H1 (cell line): Measurements from ENCODE around the gene WNT5A. TPM values are rescaled to one million over a fixed set of nuclear protein-coding genes. Genes with fewer than 3 reads are reported as not detected.

Experiments used
- ATF2 ChIP-seq: IDR thresholded peaks from 2 replicates; pipeline ENCODE4 v1.6.1; 2012; ENCODE audit warnings: low read length, inconsistent platforms
- BACH1 ChIP-seq: IDR thresholded peaks from 2 replicates; pipeline ENCODE4 v1.6.1; 2012; ENCODE audit warnings: low read length, improper control_type of control experiment
- CEBPB ChIP-seq: IDR thresholded peaks from 2 replicates; pipeline ENCODE4 v1.6.1; 2012; ENCODE audit warnings: low read depth, low read length
- CHD1 ChIP-seq: IDR thresholded peaks from 2 replicates; pipeline ENCODE4 v1.6.1; 2012; ENCODE audit warnings: low read depth, low read length, improper control_type of control experiment
- CHD2 ChIP-seq: IDR thresholded peaks from 2 replicates; pipeline ENCODE4 v1.6.1; 2012; ENCODE audit warnings: low read length, improper control_type of control experiment
- CREB1 ChIP-seq: IDR thresholded peaks from 2 replicates; pipeline ENCODE4 v1.6.1; 2012; ENCODE audit warnings: inconsistent platforms
- CTCF ChIP-seq, 3 experiments: IDR thresholded peaks; 1 replicate in 2 of 3; 2 replicates in 1 of 3; pipeline versions ENCODE4 v1.5.1 to v1.6.1; 2011; ENCODE audit warnings: low read length in 3 of 3, mild to moderate bottlenecking in 3 of 3, inconsistent platforms in 2 of 3, low read depth in 1 of 3, moderate library complexity in 1 of 3; ENCODE audit not compliant: insufficient read depth in 1 of 3; ENCODE audit errors: control extremely low read depth in 1 of 3
- EGR1 ChIP-seq: IDR thresholded peaks from 2 replicates; pipeline ENCODE4 v1.6.1; 2011; ENCODE audit warnings: low read depth, low read length, borderline replicate concordance
- GABPA ChIP-seq: IDR thresholded peaks from 2 replicates; pipeline ENCODE4 v1.6.1; 2011; ENCODE audit warnings: mild to moderate bottlenecking, low read length, moderate library complexity, borderline replicate concordance; ENCODE audit not compliant: insufficient read depth
- JUND ChIP-seq: IDR thresholded peaks from 2 replicates; pipeline ENCODE4 v1.6.1; 2011; ENCODE audit warnings: mild to moderate bottlenecking, improper control_type of control experiment, low read length
- KDM1A ChIP-seq: fragments of 200-600, 300-600 bp; sonication (generic); IDR thresholded peaks from 2 replicates; pipeline ENCODE4 v1.7.1; 2016; ENCODE audit warnings: mild to moderate bottlenecking, low read length, borderline replicate concordance
- KDM5A ChIP-seq: fragments of 200-600 bp; IDR thresholded peaks from 2 replicates; pipeline ENCODE4 v1.7.1; 2012; ENCODE audit warnings: mild to moderate bottlenecking, low read length, inconsistent platforms, mixed read lengths
- NANOG ChIP-seq: IDR thresholded peaks from 2 replicates; pipeline ENCODE4 v1.6.1; 2011; ENCODE audit warnings: low read length, low read depth, mild to moderate bottlenecking, inconsistent platforms; ENCODE audit not compliant: insufficient read depth, poor library complexity, severe bottlenecking
- NRF1 ChIP-seq: IDR thresholded peaks from 2 replicates; pipeline ENCODE4 v1.6.1; 2011; ENCODE audit warnings: mild to moderate bottlenecking, low read depth, low read length, improper control_type of control experiment
- PHF8 ChIP-seq: fragments of 200-600 bp; sonication (generic); conservative IDR thresholded peaks from 2 replicates; pipeline ENCODE4 v1.7.1; 2012; ENCODE audit warnings: low read depth, mild to moderate bottlenecking, inconsistent platforms, low read length, moderate library complexity
- POLR2A ChIP-seq, 2 experiments: IDR thresholded peaks; 1 replicate in 1 of 2; 2 replicates in 1 of 2; pipeline ENCODE4 v1.6.1; 2011; ENCODE audit warnings: low read depth in 2 of 2, low read length in 2 of 2, mild to moderate bottlenecking in 2 of 2; ENCODE audit errors: control extremely low read depth in 1 of 2
- RAD21 ChIP-seq, 2 experiments: IDR thresholded peaks in 1 of 2; conservative IDR thresholded peaks in 1 of 2; 2 replicates each; pipeline ENCODE4 v1.6.1; 2011; ENCODE audit warnings: low read depth in 2 of 2, low read length in 2 of 2, improper control_type of control experiment in 1 of 2, inconsistent platforms in 1 of 2, mild to moderate bottlenecking in 1 of 2, moderate library complexity in 1 of 2
- RFX5 ChIP-seq: IDR thresholded peaks from 2 replicates; pipeline ENCODE4 v1.6.1; 2011; ENCODE audit warnings: low read depth, low read length, improper control_type of control experiment, borderline replicate concordance
- SAP30 ChIP-seq: fragments of 300-600 bp; sonication (generic); IDR thresholded peaks from 2 replicates; pipeline ENCODE4 v1.7.1; 2012; ENCODE audit warnings: low read length, moderate library complexity, mild to moderate bottlenecking, inconsistent platforms; ENCODE audit not compliant: insufficient read depth, insufficient replicate concordance
- SP1 ChIP-seq: IDR thresholded peaks from 2 replicates; pipeline ENCODE4 v1.6.1; 2011; ENCODE audit warnings: low read depth, low read length
- SRF ChIP-seq: IDR thresholded peaks from 2 replicates; pipeline ENCODE4 v1.6.1; 2011; ENCODE audit warnings: mild to moderate bottlenecking, low read depth, low read length, moderate library complexity
- TAF1 ChIP-seq: IDR thresholded peaks from 2 replicates; pipeline ENCODE4 v1.6.1; 2011; ENCODE audit warnings: mild to moderate bottlenecking, low read depth, low read length
- polyA plus RNA-seq, 7 experiments: library from polyadenylated mRNA; depleted of rRNA in 3 of 7; stranded (reverse) in 5 of 7; unstranded in 2 of 7; fragments of >200 nt in 5 of 7; fragments of 200-250 nt in 2 of 7; gene quantifications; 1 replicate in 5 of 7; 2 replicates in 1 of 7; 4 replicates in 1 of 7; pipeline versions ENCODE4 v1.2.1 to v1.2.3, GENCODE V29; 2011 to 2013; ENCODE audit warnings: missing spikeins in 2 of 7, mixed read lengths in 2 of 7
- total RNA-seq: library from RNA; stranded (reverse); fragmentation: NEBNext Ultra II Directional; extraction: Animal tissue kit (Norgen Biotek cat#: 25700); gene quantifications from 2 replicates; pipeline ENCODE4 v1.2.1, GENCODE V29; 2021

Gene WNT5A
- total and polyA plus RNA-seq, 2 of the 8 experiments (the other 6 are each of a cell fraction or from before 2014, with no cell fraction given): 3.9 to 5.6 TPM

GRCh38 chr3:55486857-55487380, at the start of gene WNT5A (continued):
- 0 out of 2 replicates have a peak, but pooled peaks have one; percentile 44 for TF ChIP-seq EGR1
- TF ChIP-seq CREB1: no peak
- no peak for TF ChIP-seq SP1
- TF ChIP-seq CEBPB: no peak
- TF ChIP-seq GABPA: no peak
- no peak for TF ChIP-seq KDM1A
- TF ChIP-seq RAD21 (IDR thresholded peaks at IDR 0.05 in 1 of 2, conservative IDR thresholded peaks at IDR 0.05 in 1 of 2; ENCODE audit: low read depth in 2 of 2, low read length in 2 of 2): no peak; a peak in 1 of 4 replicates
- TF ChIP-seq POLR2A (IDR thresholded peaks at IDR 0.05; ENCODE audit: control extremely low read depth in 1 of 2, low read depth in 2 of 2, low read length in 2 of 2): no peak
- no peak for TF ChIP-seq SRF
- 0 out of 2 replicates have a peak, but pooled peaks have one; percentile 19 for TF ChIP-seq CHD2
- TF ChIP-seq NRF1: no peak
- TF ChIP-seq CTCF (IDR thresholded peaks at IDR 0.05; ENCODE audit: control extremely low read depth in 1 of 3, insufficient read depth in 1 of 3, low read depth in 1 of 3, low read length in 3 of 3): no peak
- no peak for TF ChIP-seq SAP30
- no peak for TF ChIP-seq NANOG
- no peak for TF ChIP-seq RFX5
- no peak for TF ChIP-seq ATF2
- TF ChIP-seq PHF8: no peak
- TF ChIP-seq KDM5A: no peak
- peak; percentile 29; the same call in 1 of the 2 replicates for TF ChIP-seq BACH1
- no peak for TF ChIP-seq CHD1
- TF ChIP-seq TAF1: peak; percentile 22; the same call in 1 of the 2 replicates
- TF ChIP-seq JUND: no peak
